GM19324 (cell line): ENCODE data around the gene PPIE.
"Not testable (repeated sequence)": the region's sequence is repeated elsewhere in the genome, so short reads cannot be mapped to it uniquely, and the experiment has no call there.

ENCODE experiments used
- ATAC-seq: cut with Tn5 transposase; IDR thresholded peaks from one replicate; pipeline ENCODE4 v1.9.1; 2021; ENCODE audit warnings: mild to moderate bottlenecking, moderate library complexity; ENCODE audit not compliant: unreplicated experiment, low FRiP score

The PPIE gene

DNA sequence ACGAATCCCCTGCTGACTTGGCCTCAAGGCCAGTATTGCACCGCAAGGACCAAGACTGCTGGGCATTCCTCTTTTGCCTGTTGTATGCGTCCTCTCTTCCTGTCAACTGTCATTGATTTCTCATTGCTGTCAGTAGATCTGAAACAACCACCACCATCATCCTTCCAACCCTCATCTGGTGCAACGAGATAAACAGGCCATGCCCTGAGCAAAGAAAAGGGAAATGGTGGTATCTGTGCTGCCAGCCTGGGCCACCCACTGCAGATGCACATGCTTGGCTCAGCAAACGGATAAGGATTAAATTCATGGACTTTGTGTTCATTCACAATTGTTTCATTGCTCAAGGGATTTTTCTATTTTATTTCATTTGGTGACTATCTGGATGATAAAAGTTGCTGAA, 18.8 kb downstream of the PPIE start:
- ATAC-seq = no peak

DNA sequence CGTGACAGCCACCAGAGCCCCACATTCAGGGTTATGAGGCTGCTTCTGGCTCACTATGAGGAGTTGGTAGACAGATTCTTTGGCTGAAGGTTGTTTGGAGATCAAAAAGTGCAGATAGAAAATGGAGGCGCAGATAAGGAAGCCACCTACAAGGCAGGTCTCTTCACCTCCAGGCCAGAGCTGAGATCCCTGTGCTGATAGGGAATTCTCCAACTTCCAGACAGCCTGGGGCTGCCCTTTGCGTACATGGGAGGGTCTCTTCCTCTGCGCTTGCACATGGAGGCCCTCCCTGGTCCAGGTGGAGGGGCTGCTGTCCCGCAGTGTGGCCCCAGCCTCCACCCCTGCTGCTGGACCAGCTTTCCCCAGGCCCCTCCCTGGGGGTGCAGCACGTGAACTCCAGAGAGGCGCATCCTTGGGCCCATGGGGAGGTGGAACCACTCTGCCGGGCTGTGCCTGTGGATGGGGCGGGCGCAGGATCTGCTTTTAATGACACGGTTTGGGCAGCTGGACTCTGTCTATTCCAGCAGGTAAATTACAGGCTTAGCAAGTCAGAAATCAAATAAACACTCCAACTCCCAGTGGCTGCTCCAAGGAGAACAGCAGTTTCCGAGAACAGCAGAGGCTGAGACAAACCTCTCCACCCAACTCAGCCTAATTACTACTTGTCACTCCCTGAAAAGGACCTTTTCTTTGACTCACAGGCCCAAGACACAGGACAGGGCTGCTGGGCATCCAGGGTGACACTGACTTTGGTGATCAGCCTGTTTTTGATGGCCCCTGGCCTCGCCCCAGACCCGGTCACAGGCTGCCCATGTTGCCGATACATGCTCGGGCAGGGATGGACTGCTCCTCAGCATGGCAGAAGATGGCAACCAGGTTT, 20.1 kb downstream of the PPIE start:
- no peak for ATAC-seq

- ATAC-seq = no peak
Observed at GRCh38 chr1:39759436-39759726, 20.7 kb downstream of the PPIE start.

- no peak for ATAC-seq
Observed at GRCh38 chr1:39760074-39761008, 21.7 kb downstream of the PPIE start.

DNA sequence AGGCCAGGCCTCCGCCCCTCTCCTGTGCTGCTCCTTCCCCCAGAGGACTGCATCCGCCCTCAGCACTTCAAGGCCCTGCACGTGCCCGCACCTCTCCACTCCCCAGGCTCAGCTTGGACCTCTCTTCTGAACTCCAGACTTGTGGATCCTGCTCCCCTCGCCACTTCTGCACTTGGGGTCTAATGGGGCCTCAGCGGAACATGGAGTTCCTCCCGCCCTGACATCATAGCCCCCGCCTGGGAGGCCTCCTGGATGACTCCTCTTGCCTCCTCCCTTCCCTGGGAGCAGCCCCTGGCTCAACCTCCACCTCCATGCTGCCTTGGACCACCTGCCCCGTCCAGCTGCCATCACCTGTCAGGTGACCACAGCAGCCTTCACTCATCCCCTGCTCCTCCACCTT, 22.3 kb downstream of the PPIE start:
- ATAC-seq = no peak

DNA sequence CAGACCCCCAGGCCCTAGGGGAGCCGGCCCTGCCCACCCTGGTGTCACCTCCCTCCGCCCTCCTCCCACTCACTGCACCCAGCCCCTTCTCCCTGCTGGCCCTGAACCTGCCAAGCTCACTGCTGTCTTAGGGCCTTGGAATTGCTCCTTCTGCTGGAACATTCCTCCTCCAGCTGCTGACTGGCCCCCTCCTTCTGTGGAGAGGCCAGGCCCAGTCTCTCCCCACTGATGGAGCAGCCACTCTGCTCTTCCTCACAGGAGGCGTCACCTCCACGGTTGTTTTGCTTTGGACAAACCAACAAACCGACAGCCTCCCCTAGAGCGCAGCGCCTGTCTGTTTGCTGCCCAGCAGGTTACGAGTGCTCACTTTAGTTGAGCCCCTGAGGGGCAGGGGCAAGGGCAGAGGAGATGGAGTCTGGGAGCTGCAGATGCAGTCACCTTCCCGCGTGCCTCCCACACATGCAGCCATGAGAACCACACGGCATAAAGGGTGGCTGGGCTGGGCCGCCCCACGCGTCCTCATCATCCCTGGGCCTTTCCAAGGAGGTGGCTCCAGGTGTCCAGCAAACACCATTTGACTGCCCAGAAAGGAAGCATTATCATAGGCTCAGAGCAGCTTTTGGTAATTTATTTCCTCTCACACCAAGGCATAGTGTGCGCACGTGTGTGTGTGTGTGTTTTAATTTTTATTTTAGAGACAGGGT, 23.0 kb downstream of the PPIE start:
- no peak for ATAC-seq

- ATAC-seq = no peak
Observed at GRCh38 chr1:39762550-39763540, 24.2 kb downstream of the PPIE start.

GRCh38 chr1:39763619-39764374, 25.1 kb downstream of the PPIE start:
- ATAC-seq = not testable (repeated sequence)

DNA sequence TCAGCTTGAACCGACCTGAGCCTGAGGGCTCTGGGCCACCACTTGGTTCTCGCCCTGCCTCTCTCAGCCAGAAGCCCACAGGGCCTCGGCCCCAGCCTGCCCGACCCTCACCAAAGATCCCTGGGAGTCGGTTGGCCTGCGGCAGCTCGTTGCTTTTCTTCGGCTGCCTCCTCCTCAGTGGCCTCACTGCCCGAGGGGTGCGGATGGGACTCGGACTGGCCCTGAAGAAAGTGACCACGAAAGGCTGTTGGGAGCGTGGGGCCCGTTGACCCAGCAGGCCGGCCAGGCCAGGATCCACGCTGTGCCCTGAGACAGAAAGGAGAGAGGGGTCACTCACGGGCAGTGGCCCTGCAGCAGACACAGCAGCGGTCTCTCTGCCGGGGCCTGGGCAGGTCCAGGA, 25.8 kb downstream of the PPIE start:
- not testable (repeated sequence) for ATAC-seq

DNA sequence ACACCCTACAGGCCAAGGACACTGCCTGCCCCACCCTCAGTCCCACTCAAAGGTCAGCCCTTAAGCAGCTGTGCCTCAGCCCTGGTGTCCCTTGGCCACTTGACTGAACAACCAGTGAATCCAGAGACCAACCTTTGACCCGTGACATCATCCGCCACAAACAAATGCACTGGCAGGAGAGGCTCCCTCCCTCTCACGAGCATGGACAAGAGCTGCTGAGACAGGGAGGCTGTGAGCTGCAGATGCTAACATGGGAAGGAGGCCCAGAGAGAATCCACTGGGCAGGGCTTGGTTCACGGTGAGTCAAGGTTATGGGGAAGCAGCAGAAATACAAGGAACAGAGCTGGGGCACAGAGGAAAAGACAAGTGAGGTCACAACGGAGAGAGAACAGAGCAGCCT, 27.8 kb downstream of the PPIE start:
- not testable (repeated sequence) for ATAC-seq

DNA sequence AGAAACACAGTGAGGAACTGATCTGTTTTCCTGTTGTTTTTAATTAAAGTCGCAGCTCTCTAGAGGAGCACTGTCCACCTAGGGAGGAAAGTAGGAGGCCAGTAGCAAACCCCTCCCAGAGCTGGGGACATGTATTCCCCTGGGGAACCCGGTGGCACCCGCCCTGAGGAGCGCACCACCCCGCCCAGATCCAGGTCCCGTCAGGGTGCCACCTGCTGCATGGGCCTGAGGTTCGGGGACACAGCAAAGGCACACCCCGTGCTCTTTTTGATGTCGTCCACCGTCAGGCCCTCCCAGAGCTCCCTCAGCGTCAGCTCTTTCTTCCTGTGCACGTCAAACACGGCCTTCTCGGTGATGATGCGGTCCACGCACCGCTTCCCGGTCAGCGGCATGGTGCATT, 30.8 kb downstream of the PPIE start:
- ATAC-seq = not testable (repeated sequence)

GRCh38 chr1:39770100-39771021, 31.7 kb downstream of the PPIE start:
- ATAC-seq = not testable (repeated sequence)

- ATAC-seq = not testable (repeated sequence)
Observed at GRCh38 chr1:39771022-39771532, 32.4 kb downstream of the PPIE start, which contains the start of gene OXCT2. OXCT2 (minus strand) TSS chr1:39771348; CDS start chr1:39771255, 93 bp downstream.

DNA sequence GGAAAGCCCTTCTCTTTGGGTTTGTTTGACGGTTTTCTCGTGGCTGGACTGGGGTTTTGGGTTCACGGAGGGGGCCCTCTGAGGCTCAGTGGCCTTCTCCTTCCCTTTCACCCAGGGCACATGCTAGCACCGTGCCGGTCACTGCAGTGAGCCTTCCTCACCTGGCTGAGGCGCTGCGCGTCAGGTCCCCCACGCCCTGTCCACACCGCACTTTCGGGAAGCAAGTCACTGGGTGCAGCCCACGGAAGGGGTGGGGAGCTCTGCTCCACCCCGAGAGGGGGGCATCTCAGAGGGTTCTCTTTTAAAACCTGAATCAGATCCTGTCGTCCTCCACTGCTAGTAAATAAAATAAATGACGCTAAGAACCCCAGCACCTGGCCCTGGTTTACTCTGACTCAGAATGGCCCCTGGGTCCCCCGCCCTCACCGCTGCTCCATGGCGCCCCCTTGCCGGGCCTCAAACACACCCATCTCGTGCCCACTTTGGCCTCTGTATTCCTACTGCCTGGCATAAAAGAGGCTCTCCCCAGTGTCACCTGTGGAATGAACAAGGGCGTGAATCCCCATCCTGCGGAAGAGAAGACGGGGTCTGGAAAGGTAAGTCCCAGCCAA, 34.8 kb downstream of the PPIE start:
- not testable (repeated sequence) for ATAC-seq

- ATAC-seq = not testable (repeated sequence)
Observed at GRCh38 chr1:39775141-39775540, 36.5 kb downstream of the PPIE start.

DNA sequence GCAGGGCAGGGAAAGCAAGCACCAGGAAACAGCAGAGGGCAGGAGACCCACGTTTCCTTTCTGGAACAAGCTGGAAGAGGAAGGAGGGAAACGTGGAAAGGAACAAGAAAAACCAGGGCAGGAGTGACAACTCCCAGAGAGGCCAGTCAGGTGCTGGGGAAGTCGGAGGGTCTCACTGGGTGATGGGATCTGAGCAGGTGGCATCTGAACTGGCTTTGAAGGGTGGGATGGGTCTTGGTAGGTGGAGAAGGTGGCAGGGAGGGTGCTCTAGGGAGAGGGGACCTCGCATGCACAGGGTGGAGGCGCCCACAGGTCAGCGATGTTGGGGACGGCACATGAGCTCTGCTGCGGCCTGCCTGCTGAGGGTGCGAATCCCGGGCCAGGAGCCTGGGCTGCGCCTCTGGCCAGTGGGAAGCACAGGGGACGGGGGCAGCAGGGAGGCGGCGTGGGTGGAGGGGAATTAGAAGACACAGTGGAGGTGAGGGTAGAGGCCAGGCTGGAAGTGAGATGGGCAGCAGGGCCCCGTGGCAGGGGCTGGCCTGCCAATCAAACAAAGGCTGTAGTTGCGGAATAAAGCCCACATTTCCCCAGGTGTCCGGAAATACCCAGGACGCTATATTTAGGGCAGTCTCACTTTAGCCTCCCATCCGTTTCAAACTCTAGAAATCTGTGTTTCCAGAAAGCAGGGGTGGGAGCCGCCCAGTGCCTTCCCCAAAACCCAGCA, 37.2 kb downstream of the PPIE start:
- ATAC-seq = not testable (repeated sequence)

DNA sequence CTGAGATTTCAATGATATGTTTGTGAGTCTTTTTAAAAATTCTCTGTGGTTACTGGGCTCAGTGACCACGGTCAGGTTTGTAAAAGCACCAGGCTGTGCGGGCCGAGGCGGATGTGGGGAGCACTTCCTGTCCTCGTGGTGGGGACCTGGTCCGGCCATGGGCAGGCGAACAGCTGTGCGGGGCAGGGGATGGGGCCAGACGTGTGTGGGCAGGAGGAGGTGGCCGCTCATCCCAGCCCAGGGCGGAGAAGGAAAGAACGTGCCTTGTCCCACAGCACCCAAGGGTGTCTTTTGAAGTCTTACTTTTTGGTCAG, 37.7 kb downstream of the PPIE start:
- ATAC-seq = no peak
